PC-9 (cell line): Measurements from ENCODE around the gene SPRY1.

Experiments
- CTCF ChIP-seq: fragments of 200-600 bp; sonication (generic); conservative IDR thresholded peaks from 2 replicates; pipeline ENCODE4 v1.6.1; 2017; ENCODE audit warnings: mixed run types, antibody characterized with exemption, mild to moderate bottlenecking, moderate library complexity
- EZH2 ChIP-seq: fragments of 200-600 bp; sonication (generic); IDR thresholded peaks from 2 replicates; pipeline ENCODE4 v1.8.0; 2017; ENCODE audit warnings: antibody characterized with exemption, low read depth

GRCh38 chr4:123411514-123411913, 14.9 kb downstream of the SPRY1 start:
- TF ChIP-seq EZH2 (no peak), CTCF (no peak)
